ENCODE measurements around the gene FBXW9.

- no peak for TF ChIP-seq CTCF (IDR thresholded peaks at IDR 0.05)
- no peak for TF ChIP-seq POLR2A (IDR thresholded peaks at IDR 0.05)
Observed at GRCh38 chr19:12745166-12745897, 48.9 kb upstream of the FBXW9 start.
